Brain microvascular endothelial cell (primary cell): Measurements from ENCODE around the gene MYO1A.
"Not testable (repeated sequence)": the region's sequence is repeated elsewhere in the genome, so short reads cannot be mapped to it uniquely, and the experiment has no call there.

Experiments used
- DNase-seq: peaks from one replicate; pipeline ENCODE4 v3.0.0-alpha.2; 2020
- H3K27ac ChIP-seq: fragments of 250-450 bp; sonication (Bioruptor Pico); 2 replicates; pipeline ENCODE4 v1.5.1; 2020; ENCODE audit warnings: mild to moderate bottlenecking, moderate library complexity
- H3K27me3 ChIP-seq: fragments of 250-450 bp; sonication (Bioruptor Pico); replicated peaks from 2 replicates; pipeline ENCODE4 v1.5.1; 2020; ENCODE audit warnings: mild to moderate bottlenecking
- H3K36me3 ChIP-seq: fragments of 250-450 bp; sonication (Bioruptor Pico); replicated peaks from 2 replicates; pipeline ENCODE4 v1.5.1; 2020; ENCODE audit warnings: mild to moderate bottlenecking
- H3K4me3 ChIP-seq: 2 replicates; pipeline ENCODE4 v1.5.1; 2011; ENCODE audit warnings: low read depth, mild to moderate bottlenecking, control low read depth, low read length, moderate library complexity
- in situ Hi-C: cut with HindIII; loops from 2 replicates; pipeline ENCODE4 v1.10.0; 2017; ENCODE audit warnings: low sequenced_read_pairs, low pct_ligation_motif_present
- TF ChIP-seq, protein P1 (sequence below): IDR thresholded peaks from 2 replicates; pipeline ENCODE4 v1.5.1; 2011; ENCODE audit warnings: low read depth, mild to moderate bottlenecking, moderate library complexity, low read length, control low read depth, inconsistent platforms; ENCODE audit errors: missing control alignments

Gene MYO1A

DNA sequence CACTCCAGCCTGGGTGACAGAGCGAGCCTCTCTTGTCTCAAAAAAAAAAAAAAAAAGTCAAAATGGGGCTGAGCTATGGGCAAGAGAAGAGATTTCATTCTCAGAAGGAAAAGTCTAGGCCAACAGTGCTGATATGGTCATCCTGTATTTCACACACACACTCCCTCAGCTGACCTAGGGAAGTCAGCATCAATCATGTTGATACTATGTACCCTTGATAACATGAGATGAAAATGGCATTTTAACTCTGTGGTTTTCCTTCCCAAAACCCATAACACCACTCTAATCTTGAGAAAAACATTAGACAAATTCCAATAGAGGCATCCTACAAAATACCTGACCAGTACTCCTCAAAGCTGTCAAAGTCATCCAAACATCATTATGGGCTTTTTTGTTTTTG lies 30.9 kb upstream of the MYO1A start:
- TF ChIP-seq, protein P1, sequence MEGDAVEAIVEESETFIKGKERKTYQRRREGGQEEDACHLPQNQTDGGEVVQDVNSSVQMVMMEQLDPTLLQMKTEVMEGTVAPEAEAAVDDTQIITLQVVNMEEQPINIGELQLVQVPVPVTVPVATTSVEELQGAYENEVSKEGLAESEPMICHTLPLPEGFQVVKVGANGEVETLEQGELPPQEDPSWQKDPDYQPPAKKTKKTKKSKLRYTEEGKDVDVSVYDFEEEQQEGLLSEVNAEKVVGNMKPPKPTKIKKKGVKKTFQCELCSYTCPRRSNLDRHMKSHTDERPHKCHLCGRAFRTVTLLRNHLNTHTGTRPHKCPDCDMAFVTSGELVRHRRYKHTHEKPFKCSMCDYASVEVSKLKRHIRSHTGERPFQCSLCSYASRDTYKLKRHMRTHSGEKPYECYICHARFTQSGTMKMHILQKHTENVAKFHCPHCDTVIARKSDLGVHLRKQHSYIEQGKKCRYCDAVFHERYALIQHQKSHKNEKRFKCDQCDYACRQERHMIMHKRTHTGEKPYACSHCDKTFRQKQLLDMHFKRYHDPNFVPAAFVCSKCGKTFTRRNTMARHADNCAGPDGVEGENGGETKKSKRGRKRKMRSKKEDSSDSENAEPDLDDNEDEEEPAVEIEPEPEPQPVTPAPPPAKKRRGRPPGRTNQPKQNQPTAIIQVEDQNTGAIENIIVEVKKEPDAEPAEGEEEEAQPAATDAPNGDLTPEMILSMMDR, result no peak
- no peaks in the 10 kb centered on the region for H3K27me3 ChIP-seq
- in situ Hi-C loops, result no loop called here
- no peak overlapping the region for H3K4me3 ChIP-seq
- no peak for DNase-seq
- H3K36me3 ChIP-seq, result no peaks in the 10 kb centered on the region
- H3K27ac ChIP-seq, result no peak overlapping the region

DNA sequence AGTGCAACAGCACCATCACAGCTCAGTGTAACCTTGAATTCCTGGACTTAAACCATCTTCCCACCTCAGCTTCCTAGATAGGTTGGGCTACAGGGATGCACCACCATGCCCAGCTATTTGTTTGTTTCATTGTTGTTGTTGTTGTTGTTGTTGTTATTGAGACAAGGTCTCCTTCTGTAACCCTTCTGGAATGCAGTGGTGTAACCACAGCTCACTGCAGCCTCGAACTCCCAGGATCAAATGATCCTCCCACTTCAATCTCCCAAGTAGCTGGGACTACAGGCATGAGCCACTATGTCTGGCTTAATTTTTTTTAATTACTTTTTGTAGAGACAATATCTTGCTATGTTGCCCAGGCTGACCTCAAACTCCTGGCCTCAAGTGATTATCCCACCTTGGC lies 29.9 kb upstream of the MYO1A start:
- DNase-seq, result no peak
- Histone ChIP-seq H3K36me3 (no peaks in the 10 kb centered on the region), H3K27me3 (no peaks in the 10 kb centered on the region), H3K27ac (no peak overlapping the region), H3K4me3 (no peak overlapping the region)
- in situ Hi-C loops, result no loop called here
- TF ChIP-seq, protein P1, result no peak

DNA sequence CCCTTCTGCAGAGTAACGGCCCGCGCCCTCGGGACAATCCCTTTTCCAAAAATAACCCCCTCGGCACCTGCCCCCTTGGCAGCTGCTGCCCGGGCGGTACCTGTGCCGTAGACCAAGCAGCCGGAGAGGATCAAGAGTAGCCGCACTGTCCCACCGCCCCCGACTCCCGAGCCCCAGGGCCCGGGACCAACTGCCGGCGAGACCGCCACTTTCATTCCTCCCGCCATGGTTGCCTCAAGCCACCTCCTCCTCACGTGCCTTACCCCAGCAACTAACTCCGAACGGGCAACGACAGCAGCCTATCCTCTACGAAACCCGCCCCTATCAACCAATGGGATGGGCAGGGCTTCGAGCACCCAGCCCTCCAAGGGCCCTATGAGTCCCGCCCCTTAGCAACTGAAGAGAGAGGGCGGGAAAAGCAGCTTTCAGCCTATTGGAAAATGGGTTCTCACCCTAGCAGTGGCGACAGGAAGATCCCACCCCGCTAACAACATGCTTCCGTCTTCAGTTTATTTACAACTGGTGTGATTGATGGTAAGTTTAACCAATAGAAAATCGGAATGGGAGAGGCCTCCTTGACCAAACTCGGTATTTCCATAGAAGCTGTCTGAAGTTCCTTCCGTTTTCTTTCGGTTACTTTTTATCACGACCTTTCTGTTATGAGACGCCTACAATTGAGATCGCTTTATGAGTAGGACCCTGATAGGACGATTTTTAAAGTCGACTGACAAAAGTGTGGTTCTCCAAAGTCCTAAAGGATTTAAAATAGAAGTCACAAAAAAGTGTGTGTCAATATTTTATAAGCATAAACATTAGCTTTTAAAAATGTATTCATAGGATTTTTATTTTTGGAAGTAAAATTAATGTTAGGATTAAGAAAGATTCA lies 28.8 kb upstream of the MYO1A start, which contains the start of gene NEMP1:
Gene NEMP1 (minus strand): TSS at position 273 of the 886 bp plus-strand sequence. CDS start 46 bp downstream, at position 227.
- H3K27me3 ChIP-seq, result no peaks in the 10 kb centered on the region
- peak; percentile 100 for DNase-seq
- in situ Hi-C loops, result no loop called here

DNA sequence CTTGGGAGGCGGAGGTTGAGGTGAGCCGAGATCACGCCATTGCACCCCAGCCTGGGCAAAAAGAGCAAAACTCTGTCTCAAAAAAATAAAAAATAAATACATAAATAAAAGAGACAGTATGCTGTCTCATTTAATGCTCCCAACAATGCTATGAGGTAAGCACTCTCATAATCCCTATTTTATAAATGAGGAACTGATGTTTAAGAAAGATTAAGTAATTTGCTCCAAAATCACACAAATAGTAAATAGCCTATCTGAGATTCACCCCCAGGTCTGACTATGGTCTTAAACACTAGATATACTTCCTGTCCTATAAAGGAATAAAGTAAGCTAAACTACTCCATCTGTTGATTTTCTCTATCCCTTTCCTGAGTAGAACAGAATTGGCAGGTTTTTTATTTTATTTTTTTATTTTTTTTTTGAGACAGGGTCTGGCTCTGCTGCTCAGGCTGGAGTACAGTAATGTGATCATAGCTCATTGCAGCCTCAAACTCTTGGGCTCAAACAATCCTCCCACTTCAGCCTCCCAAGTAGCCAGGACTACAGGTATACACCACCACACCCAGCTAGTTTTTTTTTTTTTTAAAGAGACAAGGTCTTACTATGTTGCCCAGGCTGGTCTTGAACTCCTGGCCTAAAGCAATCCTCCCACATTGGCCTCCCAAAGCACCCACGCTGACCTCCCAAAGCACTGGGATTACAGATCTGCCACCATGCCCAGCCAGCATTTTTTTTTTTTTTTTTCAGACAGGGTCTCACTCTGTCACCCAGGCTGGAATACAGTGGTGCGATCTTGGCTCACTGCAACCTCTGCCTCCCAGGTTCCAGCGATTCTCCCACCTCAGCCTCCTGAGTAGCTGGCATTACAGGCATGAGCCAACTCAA lies 23.9 kb upstream of the MYO1A start:
- DNase-seq, H3K27ac ChIP-seq, in situ Hi-C loops, H3K36me3 ChIP-seq, H3K27me3 ChIP-seq, H3K4me3 ChIP-seq: not testable (repeated sequence)

More for the DNA sequence above, 28.8 kb upstream of the MYO1A start, which contains the start of gene NEMP1:
- Histone ChIP-seq H3K36me3 (no peaks in the 10 kb centered on the region), H3K4me3 (peak within 1 kb of the TSS; percentile 89), H3K27ac (peak within 1 kb of the TSS; percentile 62)
- TF ChIP-seq, protein P1, result no peak

DNA sequence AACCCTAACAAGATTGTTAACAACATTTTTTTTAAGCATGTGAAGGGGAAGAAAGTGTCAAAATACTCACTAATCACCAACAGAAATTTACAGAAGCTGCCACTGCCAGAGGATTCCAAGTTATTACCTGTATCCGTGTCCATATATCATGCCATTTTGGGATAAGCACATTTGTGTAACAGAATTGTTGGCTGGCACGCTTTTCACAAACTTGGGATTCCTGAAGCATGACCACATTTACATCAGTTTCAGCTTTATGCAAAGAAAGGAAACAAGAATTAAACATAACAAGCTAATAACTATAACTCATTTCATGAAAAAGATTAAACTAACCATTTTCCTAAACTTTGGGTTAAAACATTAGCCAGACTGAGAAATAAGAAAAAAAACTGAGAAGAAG lies 22.7 kb upstream of the MYO1A start:
- in situ Hi-C loops, result no loop called here
- Histone ChIP-seq H3K27ac (no peak overlapping the region), H3K36me3 (no peaks in the 10 kb centered on the region), H3K27me3 (no peaks in the 10 kb centered on the region), H3K4me3 (no peak overlapping the region)
- TF ChIP-seq, protein P1, result no peak
- no peak for DNase-seq

DNA sequence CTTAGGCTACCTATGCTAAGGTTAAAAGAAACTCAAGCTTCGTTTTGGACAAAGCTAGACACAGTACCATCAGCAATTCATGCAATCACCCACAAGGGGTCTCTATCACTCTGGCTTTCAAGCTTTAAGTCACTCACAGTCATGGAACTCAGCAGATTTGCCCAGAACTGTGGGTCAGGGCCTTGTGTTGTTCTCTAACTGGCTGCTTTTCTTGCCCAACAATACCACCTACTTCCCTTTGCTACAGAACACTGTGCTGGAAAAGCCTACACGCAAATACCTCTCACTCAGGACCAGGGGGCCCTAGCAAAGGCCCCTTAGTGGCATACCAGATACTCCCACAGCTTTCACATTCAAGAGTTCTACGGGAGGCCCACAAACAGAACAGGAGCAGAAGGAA lies 19.6 kb upstream of the MYO1A start:
- TF ChIP-seq, protein P1, result peak; percentile 85
- H3K36me3 ChIP-seq, result no peaks in the 10 kb centered on the region
- peak; percentile 78 for DNase-seq

More for the DNA sequence above, 19.6 kb upstream of the MYO1A start:
- H3K27me3 ChIP-seq, result no peaks in the 10 kb centered on the region
- H3K4me3 ChIP-seq, result no peak overlapping the region
- no peak overlapping the region for H3K27ac ChIP-seq
- in situ Hi-C loops, result no loop called here
